ENCODE results near the gene EHMT1.
"Not testable (repeated sequence)": the region's sequence is repeated elsewhere in the genome, so short reads cannot be mapped to it uniquely, and the experiment has no call there.

EHMT1 gene

DNA sequence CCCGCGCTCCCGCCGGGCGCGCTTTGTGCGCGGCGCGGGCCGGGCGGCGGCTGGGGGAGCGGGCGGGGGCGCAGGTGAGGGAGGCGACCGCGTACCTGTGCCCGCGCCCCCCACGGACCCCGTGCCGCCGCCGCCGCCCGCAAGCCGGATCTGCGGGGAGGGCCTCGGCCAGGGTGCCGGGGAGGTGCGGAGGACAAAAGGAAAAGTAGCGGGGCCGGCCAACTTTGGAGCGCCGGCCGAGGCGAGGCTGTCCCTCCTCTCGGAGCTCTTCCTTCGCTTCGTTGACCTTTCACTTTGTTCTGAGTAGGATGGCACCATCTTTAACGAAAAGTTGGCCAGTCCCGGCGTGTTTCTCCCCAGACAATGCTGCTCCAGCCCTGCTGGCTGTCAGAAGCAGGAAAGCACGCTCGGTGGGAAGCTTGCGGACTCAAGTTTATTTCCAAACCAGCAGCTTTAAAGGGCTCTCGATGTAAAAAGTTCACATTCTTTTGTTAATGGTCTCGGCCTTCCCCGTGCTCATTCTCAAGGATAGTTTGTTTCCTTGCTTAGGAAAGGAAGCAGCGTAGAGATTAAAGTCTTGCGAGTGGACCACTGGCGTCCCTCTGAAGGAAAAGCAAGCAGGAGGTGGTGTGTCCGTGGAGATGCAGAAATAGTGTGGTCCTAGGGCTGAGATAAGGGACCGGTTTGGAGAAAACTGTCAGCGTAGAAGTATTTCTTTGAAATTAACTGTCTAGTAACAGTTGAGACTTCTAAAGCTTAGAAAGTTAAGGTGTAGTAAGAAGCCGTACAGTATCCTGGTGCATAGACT, 639 bp downstream of the EHMT1 start:
- no peak for DNase-seq

DNA sequence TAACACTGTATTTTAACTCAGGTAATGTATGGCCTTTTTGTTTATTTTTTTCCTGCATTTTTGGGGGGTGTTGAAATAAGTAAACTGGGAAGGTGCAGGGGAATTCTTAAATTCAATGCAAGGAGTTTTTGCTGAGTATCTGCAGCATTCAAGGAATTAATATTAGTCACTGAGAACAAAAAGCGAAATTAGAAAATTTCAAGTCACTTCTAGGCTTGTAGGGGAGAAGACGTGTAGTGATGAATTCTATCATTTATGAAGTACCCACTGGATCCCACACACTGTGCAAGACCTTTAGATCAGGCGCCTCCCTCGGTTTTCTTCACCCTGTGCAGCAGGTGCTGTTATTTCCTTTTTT, 1.2 kb downstream of the EHMT1 start:
- DNase-seq, result no peak

GRCh38 chr9:137620581-137620980, 1.8 kb downstream of the EHMT1 start:
- no peak for DNase-seq

- peak; percentile 15 to 30 for DNase-seq
Observed at GRCh38 chr9:137621131-137621757, 2.4 kb downstream of the EHMT1 start.

DNA sequence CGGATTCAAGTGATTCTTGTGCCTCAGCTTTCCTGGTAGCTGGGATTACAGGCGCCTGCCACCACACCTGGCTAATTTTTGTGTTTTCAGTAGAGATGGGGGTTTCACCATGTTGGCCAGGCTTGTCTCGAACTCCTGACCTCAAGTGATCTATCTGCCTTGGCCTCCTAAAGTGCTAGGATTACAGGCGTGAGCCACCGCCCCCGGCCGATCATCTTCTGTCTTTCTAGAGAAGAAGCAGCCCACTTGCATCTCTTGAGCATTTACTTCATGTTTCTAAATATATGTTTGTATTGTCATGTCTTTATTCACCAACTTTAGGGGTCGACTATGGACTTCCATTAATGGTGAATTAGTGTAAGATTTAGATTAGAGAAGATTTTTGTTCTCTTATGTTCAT, 3.4 kb downstream of the EHMT1 start:
- not testable (repeated sequence) for DNase-seq

- no peak for DNase-seq
Observed at GRCh38 chr9:137626464-137626863, 7.7 kb downstream of the EHMT1 start.

- not testable (repeated sequence) for DNase-seq
Observed at GRCh38 chr9:137627406-137627805, 8.6 kb downstream of the EHMT1 start.

- no peak for DNase-seq
Observed at GRCh38 chr9:137630126-137630525, 11.3 kb downstream of the EHMT1 start.

DNA sequence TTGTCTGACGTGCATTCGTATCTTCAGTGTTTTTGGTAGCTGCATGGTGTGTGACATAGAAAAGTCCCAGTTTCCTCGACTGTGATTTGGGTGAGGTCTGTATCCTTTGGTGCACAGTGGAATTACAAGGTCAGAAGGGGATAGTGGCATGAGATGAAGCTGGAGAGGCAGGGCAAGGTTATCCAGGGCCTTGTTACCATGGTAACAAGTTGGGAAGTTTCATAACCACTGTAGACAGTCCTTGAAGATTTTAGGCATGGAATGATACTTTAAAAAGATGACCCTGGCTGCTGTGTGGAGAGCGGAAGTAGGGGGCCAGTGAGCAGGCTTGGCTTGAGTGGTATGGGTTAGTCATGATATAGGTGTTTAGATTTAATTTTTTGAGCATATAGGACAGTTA, 11.9 kb downstream of the EHMT1 start:
- no peak for DNase-seq

- DNase-seq, result no peak
Observed at GRCh38 chr9:137631345-137632229, 12.8 kb downstream of the EHMT1 start.

GRCh38 chr9:137632230-137633161, 13.7 kb downstream of the EHMT1 start:
- DNase-seq, result no peak

DNA sequence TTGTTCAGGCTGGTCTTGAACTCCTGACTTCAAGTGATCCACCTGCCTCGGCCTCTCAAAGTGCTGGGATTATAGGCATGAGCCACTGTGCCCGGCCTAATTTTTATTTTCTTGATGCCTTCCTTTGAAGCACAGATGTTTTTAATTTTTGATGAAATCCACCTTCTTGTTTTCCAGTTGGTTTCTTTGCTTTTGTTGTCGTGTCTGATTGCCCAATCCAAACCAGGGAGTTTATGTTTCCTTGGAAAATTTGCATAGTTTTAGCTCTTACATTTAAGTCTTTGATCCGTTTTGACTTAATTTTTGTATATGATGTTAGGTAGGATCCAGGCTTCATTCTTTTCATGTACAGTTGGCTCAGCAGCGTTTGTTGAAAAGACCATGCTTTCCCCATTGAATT, 15.2 kb downstream of the EHMT1 start:
- no peak for DNase-seq

- DNase-seq, result no peak
Observed at GRCh38 chr9:137638680-137639079, 19.9 kb downstream of the EHMT1 start.

GRCh38 chr9:137639303-137640051, 20.7 kb downstream of the EHMT1 start:
- no peak for DNase-seq

DNA sequence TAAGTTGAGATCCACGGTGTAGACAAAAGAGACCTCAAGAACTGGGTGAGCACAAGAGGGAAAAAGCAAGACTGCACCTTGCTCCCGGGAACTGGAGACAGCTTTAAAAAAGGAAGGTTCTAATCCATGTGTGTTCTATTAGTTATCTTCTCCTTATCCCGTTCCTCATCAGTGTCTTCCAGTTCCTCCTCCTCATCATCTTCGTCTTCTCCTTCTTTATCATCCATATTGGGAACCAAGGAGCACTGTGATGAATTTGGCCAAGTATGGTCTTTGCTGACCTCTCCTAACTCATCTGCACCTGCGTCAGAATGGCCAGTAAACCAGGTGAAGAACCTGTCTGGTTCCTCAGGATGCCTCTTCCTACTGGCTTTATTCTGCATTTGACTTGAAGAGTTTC, 22.1 kb downstream of the EHMT1 start:
- DNase-seq, result no peak

- no peak for DNase-seq
Observed at GRCh38 chr9:137642118-137642601, 23.4 kb downstream of the EHMT1 start.

DNA sequence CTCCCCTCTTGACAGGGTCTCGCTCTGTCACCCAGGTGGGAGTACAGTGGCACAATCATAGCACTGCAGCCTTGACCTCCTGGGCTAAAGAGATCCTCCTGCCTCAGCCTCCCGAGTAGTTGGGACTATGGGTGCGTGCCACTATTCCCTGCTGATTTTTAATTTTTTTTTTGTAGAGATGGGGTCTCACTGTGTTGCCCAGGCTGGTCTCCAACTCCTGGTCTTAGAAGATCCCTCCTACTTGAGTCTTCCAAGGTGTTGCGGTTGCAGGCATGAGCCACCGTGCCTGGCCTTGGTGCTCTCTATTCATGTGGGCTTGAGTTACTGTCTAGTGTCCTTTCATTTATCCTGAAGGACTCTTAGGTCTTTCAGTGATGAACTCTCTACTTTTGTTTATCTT, 24.1 kb downstream of the EHMT1 start:
- no peak for DNase-seq

- no peak for DNase-seq
Observed at GRCh38 chr9:137643921-137644320, 25.1 kb downstream of the EHMT1 start.

- DNase-seq, result no peak
Observed at GRCh38 chr9:137645211-137645610, 26.4 kb downstream of the EHMT1 start.

DNA sequence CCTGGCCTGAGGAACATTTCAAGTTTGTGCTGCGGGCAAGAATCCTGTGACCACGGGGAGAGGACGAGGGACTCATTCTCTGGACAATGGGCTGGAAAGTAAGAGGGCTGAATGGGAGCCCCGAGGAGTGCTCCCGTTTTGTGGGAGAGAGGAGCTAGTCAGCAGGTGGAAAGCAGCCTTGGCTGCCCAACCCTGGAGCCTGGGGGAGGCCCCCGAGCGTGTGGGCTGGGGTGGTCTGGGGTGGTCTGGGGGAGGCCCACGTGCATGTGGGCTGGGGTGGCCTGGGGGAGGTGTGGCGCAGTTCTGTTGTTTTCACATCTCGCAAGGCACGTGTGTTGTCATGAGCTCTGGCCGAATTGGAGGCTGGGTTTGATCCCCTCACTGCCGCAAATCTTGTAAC, 27.5 kb downstream of the EHMT1 start:
- DNase-seq, result no peak

GRCh38 chr9:137647096-137647714, 28.4 kb downstream of the EHMT1 start:
- no peak for DNase-seq

Measured in AML-193 (cell line).